Memory B cell (primary cell): Measurements from ENCODE around the gene UPK3BL1.
A peak's percentile ranks its signal among the peaks of the same experiment; 100 is the strongest.
"Not testable (repeated sequence)": the region's sequence is repeated elsewhere in the genome, so short reads cannot be mapped to it uniquely, and the experiment has no call there.

ENCODE experiments used
- ATAC-seq: fragments of 150-1000 bp; cut with Tn5 transposase; 2 replicates; pipeline ENCODE4 v1.10.0; 2021; ENCODE audit warnings: low read depth, mild to moderate bottlenecking, moderate library complexity
- DNase-seq, 2 donors: peaks; one replicate each; pipeline ENCODE4 v3.0.0; 2022; ENCODE audit warnings: low spot score in 2 of 2
- H3K27ac Mint-ChIP-seq: one replicate; pipeline ENCODE4 v1.8.0; 2022; ENCODE audit warnings: mild to moderate bottlenecking, moderate library complexity, mixed read lengths
- H3K27me3 Mint-ChIP-seq: one replicate; pipeline ENCODE4 v1.8.0; 2022; ENCODE audit warnings: mixed read lengths
- H3K36me3 Mint-ChIP-seq: one replicate; pipeline ENCODE4 v1.8.0; 2022; ENCODE audit warnings: mild to moderate bottlenecking, mixed read lengths
- H3K4me1 Mint-ChIP-seq: one replicate; pipeline ENCODE4 v1.8.0; 2022; ENCODE audit warnings: mixed read lengths
- H3K4me3 Mint-ChIP-seq: one replicate; pipeline ENCODE4 v1.8.0; 2022; ENCODE audit warnings: mild to moderate bottlenecking, moderate library complexity, mixed read lengths
- H3K9me3 Mint-ChIP-seq: one replicate; pipeline ENCODE4 v1.8.0; 2022; ENCODE audit warnings: mixed read lengths

UPK3BL1 gene

DNA sequence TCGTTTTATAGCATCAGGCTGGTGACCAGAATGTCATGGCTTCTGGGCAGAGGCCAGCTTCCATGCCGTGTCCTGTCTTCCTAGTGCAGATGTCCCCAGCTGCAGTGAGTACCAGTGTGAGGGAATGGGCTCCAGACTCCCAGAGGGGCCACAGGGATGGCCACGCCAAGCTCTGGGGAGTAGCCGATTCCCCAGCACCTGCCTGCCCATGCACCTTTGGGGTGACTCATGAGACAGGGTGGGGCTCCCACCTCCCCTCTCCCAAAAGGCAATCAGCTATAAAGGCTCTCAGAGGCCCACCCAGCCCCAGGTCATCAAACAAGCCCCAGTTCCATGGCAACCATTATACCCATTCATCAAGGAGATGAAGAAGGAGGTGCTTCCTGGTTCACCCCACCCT, 7.3 kb upstream of the UPK3BL1 start, which contains the start of gene SPDYE2B:
SPDYE2B (plus strand) TSS at position 396 of the 400 bp plus-strand sequence. CDS start 2,030 bp downstream, outside the sequence.
- H3K9me3 Mint-ChIP-seq, DNase-seq, H3K4me1 Mint-ChIP-seq, H3K27me3 Mint-ChIP-seq, H3K4me3 Mint-ChIP-seq, H3K36me3 Mint-ChIP-seq, H3K27ac Mint-ChIP-seq, ATAC-seq: not testable (repeated sequence)

DNA sequence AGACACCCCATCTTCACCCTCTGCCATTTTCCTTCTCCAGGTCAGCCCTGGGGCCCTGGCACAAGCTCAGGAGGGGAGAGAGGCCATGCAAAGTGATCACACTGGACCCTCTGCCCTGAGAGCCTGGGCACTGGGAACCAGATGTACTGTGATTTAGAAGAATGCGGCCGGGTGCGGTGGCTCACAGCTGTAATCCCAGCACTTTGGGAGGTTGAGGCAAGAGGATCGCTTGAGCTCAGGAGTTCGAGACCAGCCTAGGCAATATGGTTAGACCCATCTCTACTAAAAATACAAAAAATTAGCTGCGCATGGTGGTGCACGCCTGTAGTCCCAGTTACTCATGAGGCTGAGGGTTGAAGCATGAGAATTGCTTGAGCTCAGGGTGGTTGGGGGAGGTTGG, 5.2 kb upstream of the UPK3BL1 start:
- H3K36me3 Mint-ChIP-seq, H3K4me1 Mint-ChIP-seq, ATAC-seq, H3K9me3 Mint-ChIP-seq, H3K27me3 Mint-ChIP-seq, H3K27ac Mint-ChIP-seq, H3K4me3 Mint-ChIP-seq, DNase-seq: not testable (repeated sequence)

DNA sequence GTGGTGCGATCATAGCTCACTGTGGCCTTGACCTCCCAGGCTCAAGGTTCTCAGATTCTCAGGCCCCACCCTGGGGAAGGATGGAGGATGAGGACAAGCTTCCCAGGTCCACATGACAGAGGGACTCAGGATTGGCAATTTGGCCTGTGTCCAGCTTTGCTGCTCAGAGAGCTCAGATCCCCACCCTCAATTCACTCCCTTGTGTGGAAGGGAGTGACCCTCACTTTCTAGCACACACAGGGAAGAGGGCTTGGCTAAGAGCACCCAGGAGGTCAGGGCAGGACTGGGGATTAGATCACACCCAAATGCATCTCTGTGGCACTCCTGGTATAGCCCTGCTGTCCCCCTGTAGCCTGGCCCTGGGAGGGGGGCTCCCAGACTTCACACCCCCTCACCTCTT, 813 bp upstream of the UPK3BL1 start:
- not testable (repeated sequence) for ATAC-seq, H3K27me3 Mint-ChIP-seq

DNA sequence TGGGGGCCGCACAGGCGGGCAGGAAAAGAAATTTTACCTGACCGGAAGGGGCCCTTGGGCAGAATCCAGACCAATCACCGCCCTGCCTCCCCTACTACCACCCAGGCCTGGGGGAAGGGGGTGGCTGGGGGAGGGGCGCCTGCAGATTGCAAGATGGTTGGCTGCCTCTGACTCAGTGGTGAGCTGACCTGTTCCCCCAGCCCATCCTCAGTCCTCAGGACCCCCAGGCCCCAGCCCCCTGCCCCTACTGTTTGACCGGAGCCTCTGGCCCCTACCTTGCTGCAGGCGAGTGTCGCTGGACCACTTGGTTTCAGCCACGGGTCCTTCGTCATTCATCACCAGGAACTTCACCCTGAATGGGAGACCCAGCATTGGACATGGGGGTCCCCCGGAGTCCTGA, 3.7 kb downstream of the UPK3BL1 start:
- not testable (repeated sequence) for H3K9me3 Mint-ChIP-seq

More for the DNA sequence above, 813 bp upstream of the UPK3BL1 start:
- not testable (repeated sequence) for H3K36me3 Mint-ChIP-seq, H3K4me1 Mint-ChIP-seq, H3K4me3 Mint-ChIP-seq, H3K9me3 Mint-ChIP-seq, DNase-seq, H3K27ac Mint-ChIP-seq

DNA sequence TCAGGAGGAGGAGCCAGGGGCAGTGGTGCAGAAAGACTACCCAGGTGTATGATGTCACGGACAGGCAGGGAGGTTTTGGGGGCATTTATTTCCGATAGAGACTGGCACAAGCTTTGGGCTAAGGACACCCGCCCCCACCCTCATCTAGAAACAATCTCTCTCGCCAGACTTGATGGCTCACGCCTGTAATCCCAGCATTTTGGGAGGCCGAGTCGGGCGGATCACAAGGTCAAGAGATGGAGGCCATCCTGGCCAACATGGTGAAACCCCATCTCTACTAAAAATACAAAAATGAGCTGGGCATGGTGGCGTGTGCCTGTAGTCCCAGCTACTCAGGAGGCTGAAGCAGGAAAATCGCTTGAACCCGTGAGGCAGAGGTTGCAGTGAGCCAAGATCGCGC, 5.6 kb downstream of the UPK3BL1 start:
- H3K27me3 Mint-ChIP-seq, H3K4me3 Mint-ChIP-seq, H3K36me3 Mint-ChIP-seq, H3K4me1 Mint-ChIP-seq, DNase-seq, H3K27ac Mint-ChIP-seq, H3K9me3 Mint-ChIP-seq, ATAC-seq: not testable (repeated sequence)

More for the DNA sequence above, 3.7 kb downstream of the UPK3BL1 start:
- ATAC-seq: peak; percentile 4
- not testable (repeated sequence) for H3K27ac Mint-ChIP-seq, H3K4me1 Mint-ChIP-seq, H3K27me3 Mint-ChIP-seq, DNase-seq, H3K4me3 Mint-ChIP-seq, H3K36me3 Mint-ChIP-seq

DNA sequence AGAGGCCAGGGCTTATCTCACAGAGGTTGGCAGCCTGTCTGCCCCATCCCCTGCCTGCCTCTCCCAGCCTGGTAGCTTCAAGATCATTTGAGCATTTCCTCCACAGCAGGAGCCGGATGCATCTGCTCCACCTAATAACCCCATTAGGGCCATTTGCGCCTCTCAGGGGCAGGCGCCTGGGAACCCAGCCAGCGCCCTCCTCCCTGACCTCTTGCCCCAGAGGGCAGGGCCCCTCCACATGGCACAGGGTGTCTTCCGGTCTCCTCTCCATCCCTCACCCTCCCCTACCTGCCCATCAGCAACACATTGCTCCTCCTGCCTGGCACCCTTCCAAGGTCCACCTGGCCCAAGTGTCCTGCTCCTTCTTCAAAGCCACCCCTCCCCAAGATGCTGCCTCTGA, 7.2 kb downstream of the UPK3BL1 start:
- H3K36me3 Mint-ChIP-seq, H3K27me3 Mint-ChIP-seq, H3K27ac Mint-ChIP-seq, H3K9me3 Mint-ChIP-seq, H3K4me3 Mint-ChIP-seq, ATAC-seq, H3K4me1 Mint-ChIP-seq, DNase-seq: not testable (repeated sequence)

DNA sequence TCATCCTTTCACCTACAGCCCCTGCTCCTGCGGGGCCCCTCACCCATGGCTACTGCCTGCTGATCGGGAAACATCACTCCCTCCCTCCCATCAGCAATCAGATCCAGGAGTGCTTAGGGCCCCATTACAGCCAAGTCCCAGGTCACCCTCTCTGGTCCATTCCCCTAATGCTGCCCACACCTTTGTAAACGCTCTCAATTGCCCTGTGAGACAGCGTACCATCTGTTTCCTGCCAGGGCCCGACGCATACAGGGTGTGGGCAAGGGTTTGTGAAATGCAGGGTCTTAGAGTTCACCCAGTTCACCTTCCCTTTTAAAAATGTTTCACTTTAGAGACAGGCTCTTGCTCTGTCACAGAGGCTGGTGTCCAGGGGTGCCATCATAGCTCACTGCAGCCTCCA, 8.3 kb downstream of the UPK3BL1 start:
- H3K36me3 Mint-ChIP-seq, ATAC-seq, H3K4me3 Mint-ChIP-seq, H3K27me3 Mint-ChIP-seq, H3K4me1 Mint-ChIP-seq, H3K9me3 Mint-ChIP-seq, H3K27ac Mint-ChIP-seq, DNase-seq: not testable (repeated sequence)

DNA sequence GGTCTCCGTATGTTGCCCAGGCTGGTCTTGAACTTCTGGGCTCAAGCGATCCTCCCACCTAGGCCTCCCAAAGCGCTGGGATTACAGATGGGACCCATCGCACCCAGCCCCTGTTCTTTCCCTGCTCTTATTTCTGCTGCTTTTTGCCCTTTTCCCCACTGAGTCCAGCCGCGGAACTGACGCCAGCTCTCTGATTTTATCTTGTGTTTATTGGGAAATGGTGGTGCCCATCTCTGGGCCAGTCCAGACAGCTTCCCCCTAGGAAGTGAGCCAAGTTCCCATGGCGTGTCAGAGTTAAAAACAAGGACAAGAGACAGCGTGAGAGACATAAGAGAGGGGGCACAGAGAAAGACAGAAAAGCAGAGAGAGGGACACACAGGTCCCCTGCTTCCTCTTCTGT, 12.0 kb downstream of the UPK3BL1 start:
- ATAC-seq, H3K27me3 Mint-ChIP-seq, DNase-seq, H3K9me3 Mint-ChIP-seq, H3K4me3 Mint-ChIP-seq, H3K36me3 Mint-ChIP-seq, H3K4me1 Mint-ChIP-seq: not testable (repeated sequence)
- H3K27ac Mint-ChIP-seq: peak overlapping the region; percentile 71

DNA sequence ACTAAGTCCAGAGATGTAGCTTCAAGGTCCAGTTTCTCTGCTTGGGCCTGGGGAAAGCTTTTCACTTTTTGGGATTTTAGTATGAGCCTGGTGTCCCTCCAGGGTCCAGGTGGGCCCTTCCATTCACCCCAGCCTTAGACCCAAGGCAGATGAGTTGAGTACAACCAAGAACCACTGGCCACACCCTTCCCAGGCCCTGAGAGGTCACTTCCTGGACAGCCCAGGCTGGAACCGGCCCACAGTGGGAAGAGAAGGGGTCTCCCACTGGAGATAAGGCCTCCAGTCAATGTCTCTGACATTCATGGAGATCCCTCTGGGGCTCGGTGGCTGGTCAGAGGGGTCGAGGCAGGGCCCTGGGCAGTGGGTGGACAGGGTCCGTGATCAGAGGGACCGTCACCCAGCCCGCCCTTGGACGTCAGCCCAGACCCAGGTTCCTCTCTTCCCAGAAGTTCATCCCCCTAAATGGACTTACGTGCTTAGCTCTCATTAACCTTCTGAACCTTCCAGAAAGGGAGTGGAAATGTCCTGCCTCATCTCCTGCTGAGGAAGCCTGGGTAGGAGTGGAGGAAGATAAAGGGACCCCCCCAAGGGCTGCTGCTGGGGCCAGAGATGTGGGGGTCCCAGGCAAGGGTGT, 15.2 kb downstream of the UPK3BL1 start:
- H3K4me1 Mint-ChIP-seq, H3K4me3 Mint-ChIP-seq, DNase-seq, H3K9me3 Mint-ChIP-seq, ATAC-seq, H3K27me3 Mint-ChIP-seq, H3K36me3 Mint-ChIP-seq, H3K27ac Mint-ChIP-seq: not testable (repeated sequence)

DNA sequence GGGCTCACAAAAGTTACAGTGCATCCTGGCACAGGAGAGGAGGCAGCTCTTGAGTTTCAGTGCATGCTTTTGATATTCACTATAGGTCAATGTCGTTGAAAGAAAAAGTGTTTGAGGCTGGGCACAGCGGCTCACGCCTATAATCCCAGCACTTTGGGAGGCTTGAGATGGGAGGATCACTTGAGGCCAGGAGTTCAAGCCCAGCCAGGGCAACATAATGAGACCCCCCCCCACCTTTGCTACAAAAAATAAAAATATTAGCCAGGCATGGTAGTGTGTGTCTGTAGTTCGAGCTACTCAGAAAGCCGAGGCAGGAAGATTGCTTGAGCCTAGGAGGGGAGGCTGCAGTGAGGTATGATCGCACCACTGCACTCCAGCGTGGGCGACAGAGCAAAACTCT, 24.5 kb downstream of the UPK3BL1 start:
- not testable (repeated sequence) for H3K4me1 Mint-ChIP-seq, H3K27me3 Mint-ChIP-seq, H3K36me3 Mint-ChIP-seq, DNase-seq, H3K27ac Mint-ChIP-seq, H3K4me3 Mint-ChIP-seq, H3K9me3 Mint-ChIP-seq, ATAC-seq

DNA sequence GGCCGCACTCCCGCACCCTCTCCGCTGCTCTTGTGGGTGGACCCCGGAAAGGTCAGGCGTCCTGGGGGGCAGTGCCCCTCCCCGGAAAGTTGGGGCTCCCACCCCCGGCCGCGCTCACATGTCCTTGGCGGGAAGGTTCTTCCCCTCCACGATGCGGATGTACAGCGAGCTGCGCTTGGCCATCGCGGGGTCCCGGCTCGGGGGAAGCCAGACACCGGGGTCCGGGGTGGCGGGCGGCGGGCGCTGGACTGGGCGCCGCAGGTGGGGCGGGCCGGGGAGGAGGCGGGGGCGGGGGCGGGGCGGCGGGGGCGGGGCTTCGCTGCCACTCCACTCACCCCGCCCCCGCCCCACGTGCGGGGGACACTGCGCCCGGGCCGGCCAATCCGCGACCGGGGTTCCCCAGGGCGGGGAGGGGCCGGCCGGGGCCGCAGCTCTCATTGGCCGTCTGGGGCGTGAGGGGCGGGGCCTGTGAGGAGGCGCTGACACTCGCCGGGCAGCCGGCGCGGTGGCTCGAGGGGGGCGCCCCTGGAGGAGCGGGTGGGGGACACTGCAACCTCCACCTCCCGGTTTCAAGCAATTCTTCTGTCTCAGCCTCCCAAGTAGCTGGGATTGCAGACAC, 26.0 kb downstream of the UPK3BL1 start, which contains the start of gene RASA4:
RASA4 (minus strand) TSS at position 250 of the 619 bp plus-strand sequence; CDS start at position 183, 67 bp downstream.
- DNase-seq (peak; percentile 38 to 81), ATAC-seq (peak; percentile 86)
- H3K36me3 Mint-ChIP-seq, H3K4me1 Mint-ChIP-seq, H3K4me3 Mint-ChIP-seq, H3K27ac Mint-ChIP-seq, H3K27me3 Mint-ChIP-seq, H3K9me3 Mint-ChIP-seq: not testable (repeated sequence)

DNA sequence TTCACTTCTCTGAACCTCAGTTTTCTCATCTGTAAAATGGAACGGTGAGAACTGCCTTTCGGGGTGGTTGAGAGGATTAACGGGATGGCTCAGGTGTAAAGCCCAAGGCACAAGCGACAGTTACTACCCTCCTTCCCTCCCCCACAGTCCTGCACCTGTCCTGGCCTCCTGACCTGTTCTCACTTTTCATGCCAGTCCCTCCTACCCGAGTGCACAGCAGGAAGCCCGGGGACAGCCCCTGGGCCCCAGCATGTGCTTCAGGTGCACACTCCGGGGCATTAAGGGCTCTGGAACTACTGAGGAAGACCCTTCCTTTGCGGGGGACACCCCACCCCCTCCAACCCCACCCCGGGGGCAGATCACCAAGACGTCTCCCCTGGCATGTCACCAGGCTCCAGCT, 26.7 kb downstream of the UPK3BL1 start:
- H3K36me3 Mint-ChIP-seq, H3K4me1 Mint-ChIP-seq, H3K27me3 Mint-ChIP-seq, H3K27ac Mint-ChIP-seq, H3K4me3 Mint-ChIP-seq, H3K9me3 Mint-ChIP-seq, DNase-seq: not testable (repeated sequence)
- peak; percentile 11 for ATAC-seq

DNA sequence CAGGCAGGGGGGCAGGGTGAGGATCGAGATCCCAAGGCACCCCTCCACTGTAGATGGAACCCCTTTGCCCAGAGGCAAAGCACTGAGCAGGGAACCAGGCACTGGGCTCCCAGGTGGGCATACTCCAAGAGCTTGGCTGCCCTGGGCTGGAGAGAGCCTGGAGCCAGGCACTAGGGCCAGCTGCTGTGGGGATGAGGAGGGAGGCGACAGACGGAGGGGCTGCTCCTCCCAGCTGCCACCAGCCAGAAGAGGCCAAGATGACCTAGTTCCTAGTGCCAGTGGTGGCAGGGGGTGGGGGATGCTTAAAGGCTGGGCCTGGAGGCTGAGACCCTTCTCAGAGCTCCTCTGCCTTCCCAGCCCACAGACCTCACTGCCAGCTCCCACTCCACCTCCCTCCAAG, 27.7 kb downstream of the UPK3BL1 start:
- not testable (repeated sequence) for H3K27me3 Mint-ChIP-seq

DNA sequence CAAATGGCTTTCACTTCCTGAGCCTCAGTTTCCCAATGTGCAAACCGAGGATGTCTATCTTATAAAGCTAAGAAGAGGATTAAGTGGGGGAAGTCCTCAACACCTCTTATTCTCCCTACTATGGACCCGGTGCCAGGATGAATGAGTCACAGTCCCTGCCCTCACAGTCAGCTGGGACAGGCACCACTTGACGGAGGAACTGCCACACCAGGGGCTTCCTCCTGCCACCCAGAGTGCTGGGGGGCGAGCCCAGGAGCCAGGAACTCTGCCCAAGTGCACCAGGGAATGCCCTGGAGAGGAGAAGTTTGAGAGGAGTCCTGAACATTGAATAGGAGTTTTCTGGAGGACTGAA, 28.3 kb downstream of the UPK3BL1 start:
- DNase-seq, ATAC-seq, H3K9me3 Mint-ChIP-seq, H3K27me3 Mint-ChIP-seq, H3K4me3 Mint-ChIP-seq, H3K36me3 Mint-ChIP-seq, H3K27ac Mint-ChIP-seq, H3K4me1 Mint-ChIP-seq: not testable (repeated sequence)

More for the DNA sequence above, 27.7 kb downstream of the UPK3BL1 start:
- H3K9me3 Mint-ChIP-seq, H3K4me3 Mint-ChIP-seq, DNase-seq, H3K27ac Mint-ChIP-seq, H3K36me3 Mint-ChIP-seq, H3K4me1 Mint-ChIP-seq, ATAC-seq: not testable (repeated sequence)
